HepG2 (cell line): ENCODE results near the gene POLR2H. TPM values are rescaled to one million over a fixed set of nuclear protein-coding genes. Genes with fewer than 3 reads are reported as not detected.
A peak's percentile ranks its signal among the peaks of the same experiment; 100 is the strongest.

Experiments used
- FOXC1 ChIP-seq: sonication (generic); formaldehyde crosslinking; IDR thresholded peaks from 2 replicates; pipeline ENCODE4 v1.8.0; 2022; ENCODE audit warnings: mild to moderate bottlenecking, missing genetic modification reagents, borderline replicate concordance
- FOXK2 ChIP-seq: fragments of 450-650 bp; IDR thresholded peaks from 2 replicates; pipeline ENCODE4 v1.6.1; 2016
- HNRNPUL1 ChIP-seq: fragments of 200-400 bp; formaldehyde crosslinking; IDR thresholded peaks from 2 replicates; pipeline ENCODE4 v1.6.1; 2017; ENCODE audit warnings: low read depth, mild to moderate bottlenecking, low read length, moderate library complexity
- LRRFIP1 ChIP-seq: sonication (generic); formaldehyde crosslinking; conservative IDR thresholded peaks from 2 replicates; pipeline ENCODE4 v1.4.0; 2020; ENCODE audit warnings: missing genetic modification reagents
- MXD3 ChIP-seq: IDR thresholded peaks from 2 replicates; pipeline ENCODE4 v1.6.1; 2016; ENCODE audit warnings: mild to moderate bottlenecking, missing biosample characterization, missing genetic modification reagents
- PRDM4 ChIP-seq: sonication (generic); formaldehyde crosslinking; IDR thresholded peaks from 2 replicates; pipeline ENCODE4 v1.9.0; 2021; ENCODE audit warnings: missing genetic modification reagents, borderline replicate concordance
- RERE ChIP-seq: IDR thresholded peaks from 2 replicates; pipeline ENCODE4 v1.6.1; 2016; ENCODE audit warnings: low read depth, missing genetic modification reagents, missing compliant biosample characterization
- RXRA ChIP-seq: sonication (generic); formaldehyde crosslinking; IDR thresholded peaks from 2 replicates; pipeline ENCODE4 v1.5.1; 2020; ENCODE audit warnings: missing genetic modification reagents
- SATB2 ChIP-seq: sonication (generic); formaldehyde crosslinking; IDR thresholded peaks from 2 replicates; pipeline ENCODE4 v1.5.0; 2020; ENCODE audit warnings: missing genetic modification reagents
- ZGPAT ChIP-seq: IDR thresholded peaks from 2 replicates; pipeline ENCODE4 v1.6.1; 2016; ENCODE audit warnings: mild to moderate bottlenecking
- ZNF180 ChIP-seq: sonication (generic); formaldehyde crosslinking; IDR thresholded peaks from 2 replicates; pipeline ENCODE4 v1.4.0; 2020; ENCODE audit warnings: low read depth, missing genetic modification reagents, borderline replicate concordance
- ZNF451 ChIP-seq: sonication (generic); formaldehyde crosslinking; IDR thresholded peaks from 2 replicates; pipeline ENCODE4 v1.5.0; 2020; ENCODE audit warnings: mild to moderate bottlenecking, missing genetic modification reagents
- ZNF468 ChIP-seq: sonication (generic); formaldehyde crosslinking; IDR thresholded peaks from 2 replicates; pipeline ENCODE4 v1.8.0; 2022; ENCODE audit warnings: mild to moderate bottlenecking, moderate library complexity, missing genetic modification reagents
- ZNF503 ChIP-seq: sonication (generic); formaldehyde crosslinking; IDR thresholded peaks from 2 replicates; pipeline ENCODE4 v1.4.0; 2020; ENCODE audit warnings: missing genetic modification reagents
- polyA plus RNA-seq, 8 experiments: library from polyadenylated mRNA; depleted of rRNA in 3 of 8; stranded (reverse) in 7 of 8; unstranded in 1 of 8; fragments of >200 nt; fragmentation: Illumina TruSeq in 4 of 8; extraction: Trizol in 4 of 8; gene quantifications; 2 replicates each; pipeline versions ENCODE4 v1.2.1 to v1.2.3, GENCODE V29; 2011 to 2016; ENCODE audit warnings: low read depth in 4 of 8, missing spikeins in 1 of 8, mixed read lengths in 1 of 8; ENCODE audit not compliant: insufficient read depth in 1 of 8
- total RNA-seq, 5 experiments: library from RNA; depleted of rRNA; stranded (reverse); fragments of >200 nt; fragmentation: Illumina TruSeq; extraction: Trizol; gene quantifications; 2 replicates each; pipeline ENCODE4 v1.2.3, GENCODE V29; 2016; ENCODE audit warnings: low read depth in 1 of 5

Gene POLR2H
- total and polyA plus RNA-seq, 2 of the 13 experiments (the other 11 are each of a cell fraction or from before 2014, with no cell fraction given), result 118 to 194 TPM

DNA sequence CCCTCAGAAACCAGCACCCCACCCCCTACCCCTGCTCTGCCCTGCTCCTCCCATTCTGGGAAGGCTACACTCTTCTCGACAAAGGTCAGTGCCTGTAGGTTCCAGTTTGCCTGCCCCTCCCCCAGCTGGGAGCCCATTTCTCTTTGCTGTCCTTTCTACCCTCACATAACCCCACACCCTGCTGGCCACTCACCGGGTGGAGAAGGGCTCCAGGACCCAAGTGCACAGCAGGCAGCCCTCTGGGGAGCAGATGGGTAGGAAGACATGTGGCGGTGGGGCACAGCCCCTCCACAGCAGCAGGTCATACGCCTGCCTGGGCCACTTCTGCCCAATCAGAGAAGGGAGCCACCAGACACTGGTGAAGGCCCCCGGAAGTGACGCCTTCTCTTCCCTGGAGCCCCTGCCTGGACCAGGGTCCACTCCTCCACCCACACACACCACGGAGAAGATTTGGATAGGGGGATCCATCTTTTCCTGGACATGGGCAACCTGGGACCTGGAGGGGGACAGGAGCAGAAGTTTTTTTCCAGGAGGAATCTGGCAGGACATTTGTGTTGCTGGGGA lies 16.5 kb downstream of the POLR2H start, which contains the start of gene THPO (continued):
- TF ChIP-seq RXRA, result peak; percentile 91
- 0 out of 2 replicates have a peak, but pooled peaks have one; percentile 39 for TF ChIP-seq ZNF503 (CRISPR knock-in tag)
- no peak for TF ChIP-seq ZNF468 (CRISPR knock-in tag)
- TF ChIP-seq SATB2 (CRISPR knock-in tag), result no peak
- no peak for TF ChIP-seq ZNF180 (CRISPR knock-in tag)
- TF ChIP-seq FOXK2, result no peak
- peak; percentile 41 for TF ChIP-seq FOXC1 (CRISPR knock-in tag)
- TF ChIP-seq MXD3 (CRISPR knock-in tag), result peak; percentile 46; the same call in 1 of the 2 replicates
- TF ChIP-seq PRDM4 (CRISPR knock-in tag), result no peak
- TF ChIP-seq ZGPAT (CRISPR knock-in tag), result peak; percentile 85
- no peak for TF ChIP-seq RERE (CRISPR knock-in tag)
- TF ChIP-seq HNRNPUL1, result no peak
- TF ChIP-seq LRRFIP1 (CRISPR knock-in tag), result no peak
- no peak; the same call in 1 of the 2 replicates for TF ChIP-seq ZNF451
